Measurements from ENCODE around the gene BRINP3.

GRCh38 chr1:190303501-190303900 is 174.2 kb downstream of the BRINP3 start:
- TF ChIP-seq CTCF (IDR thresholded peaks at IDR 0.05) (no peak), POLR2A (IDR thresholded peaks at IDR 0.05) (no peak)

Data from Peyer's patch (tissue), 4 donors.